HCT116 (cell line): ENCODE data around the gene RPRML.

Experiments
- CTCF ChIP-seq, 3 experiments: fragments of 200-600 bp in 1 of 3; sonication (generic) in 1 of 3; IDR thresholded peaks in 2 of 3; conservative IDR thresholded peaks in 1 of 3; 2 replicates each; pipeline ENCODE4 v1.5.1; 2012 to 2017; ENCODE audit warnings: low read depth in 2 of 3, low read length in 2 of 3, antibody characterized with exemption in 1 of 3, borderline replicate concordance in 1 of 3, control low read depth in 1 of 3, mild to moderate bottlenecking in 1 of 3, mixed read lengths in 1 of 3, mixed run types in 1 of 3, moderate library complexity in 1 of 3; ENCODE audit not compliant: insufficient read depth in 1 of 3
- RAD21 ChIP-seq: IDR thresholded peaks from 2 replicates; pipeline ENCODE4 v1.6.1; 2012; ENCODE audit warnings: low read depth, mild to moderate bottlenecking

GRCh38 chr17:46944931-46945330 is 34.1 kb downstream of the RPRML start:
- TF ChIP-seq CTCF (IDR thresholded peaks at IDR 0.05 in 2 of 3, conservative IDR thresholded peaks at IDR 0.05 in 1 of 3; ENCODE audit: borderline replicate concordance in 1 of 3, insufficient read depth in 1 of 3, low read depth in 2 of 3, low read length in 2 of 3) (no peak), RAD21 (no peak)
